Fibroblast of pulmonary artery (primary cell): ENCODE data around the gene ARL4D.
A peak's percentile ranks its signal among the peaks of the same experiment; 100 is the strongest.
"Not testable (repeated sequence)": the region's sequence is repeated elsewhere in the genome, so short reads cannot be mapped to it uniquely, and the experiment has no call there.

Experiments
- DNase-seq: peaks from one replicate; pipeline ENCODE4 v3.0.0-alpha.2; 2010; ENCODE audit warnings: low read depth
- H3K4me3 ChIP-seq: replicated peaks from 2 replicates; pipeline ENCODE4 v1.5.1; 2011; ENCODE audit warnings: low read depth, mild to moderate bottlenecking, control low read depth, low read length, moderate library complexity
- CTCF ChIP-seq: IDR thresholded peaks from 2 replicates; pipeline ENCODE4 v1.5.1; 2011; ENCODE audit warnings: mild to moderate bottlenecking, control low read depth, low read length, inconsistent platforms; ENCODE audit errors: missing control alignments

Gene ARL4D

GRCh38 chr17:43363181-43363925, 35.4 kb upstream of the ARL4D start:
- H3K4me3 ChIP-seq: no peak overlapping the region
- TF ChIP-seq CTCF: no peak

GRCh38 chr17:43363926-43364285, 34.9 kb upstream of the ARL4D start:
- DNase-seq: no peak
- no peak overlapping the region for H3K4me3 ChIP-seq
- TF ChIP-seq CTCF: no peak

More at GRCh38 chr17:43363181-43363925, 35.4 kb upstream of the ARL4D start:
- DNase-seq: no peak

GRCh38 chr17:43365356-43365755, 33.4 kb upstream of the ARL4D start:
- no peak overlapping the region for H3K4me3 ChIP-seq
- no peak for DNase-seq
- TF ChIP-seq CTCF: peak; percentile 26

- not testable (repeated sequence) for H3K4me3 ChIP-seq, DNase-seq
These were observed 32.9 kb upstream of the ARL4D start for GRCh38 chr17:43365921-43366320.

- no peak for DNase-seq
These were observed 31.7 kb upstream of the ARL4D start for GRCh38 chr17:43366891-43367736.

GRCh38 chr17:43367737-43368242, 31.0 kb upstream of the ARL4D start:
- peak; percentile 95 for DNase-seq

More at GRCh38 chr17:43366891-43367736, 31.7 kb upstream of the ARL4D start:
- H3K4me3 ChIP-seq: peak overlapping the region; percentile 8
- no peak for TF ChIP-seq CTCF

More at GRCh38 chr17:43367737-43368242, 31.0 kb upstream of the ARL4D start:
- peak overlapping the region; percentile 45 for H3K4me3 ChIP-seq
- TF ChIP-seq CTCF: no peak
